LNCAP (cell line): Measurements from ENCODE around the gene SLC35A2.

Experiments
- TF ChIP-seq, protein P1 (sequence below): fragments of 450-650 bp; IDR thresholded peaks from 2 replicates; pipeline ENCODE4 v1.5.1; 2017; ENCODE audit warnings: mild to moderate bottlenecking

Gene SLC35A2

DNA sequence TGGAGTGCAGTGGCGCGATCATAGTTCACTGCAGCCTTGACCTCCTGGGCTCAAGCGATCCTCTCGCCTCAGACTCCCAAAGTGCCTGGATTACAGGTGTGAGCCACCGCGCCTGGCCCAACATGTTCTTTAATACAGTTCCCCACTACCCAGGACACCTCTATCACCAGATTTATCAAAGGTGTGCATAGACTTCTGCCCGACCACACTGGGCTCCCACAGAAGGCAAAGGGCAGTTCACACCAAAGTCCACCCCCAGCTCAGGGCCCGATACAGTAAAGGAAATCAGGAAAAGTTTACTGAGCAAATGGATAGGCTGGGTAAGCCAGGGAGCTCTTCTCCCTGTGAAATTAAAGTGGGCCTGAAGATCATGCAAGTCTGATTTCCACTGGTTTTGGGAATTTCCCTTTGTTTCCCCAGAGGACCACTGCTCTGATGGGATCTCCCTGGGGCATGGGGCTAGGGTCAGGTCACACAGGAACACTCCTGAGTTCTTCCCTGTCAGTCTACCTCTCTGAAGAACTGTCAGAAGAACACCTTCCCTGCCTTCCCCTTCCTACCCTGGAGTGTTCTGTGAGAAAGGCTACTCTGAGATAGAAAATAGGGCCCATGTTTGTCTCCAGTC, 25.1 kb upstream of the SLC35A2 start:
- TF ChIP-seq, protein P1, sequence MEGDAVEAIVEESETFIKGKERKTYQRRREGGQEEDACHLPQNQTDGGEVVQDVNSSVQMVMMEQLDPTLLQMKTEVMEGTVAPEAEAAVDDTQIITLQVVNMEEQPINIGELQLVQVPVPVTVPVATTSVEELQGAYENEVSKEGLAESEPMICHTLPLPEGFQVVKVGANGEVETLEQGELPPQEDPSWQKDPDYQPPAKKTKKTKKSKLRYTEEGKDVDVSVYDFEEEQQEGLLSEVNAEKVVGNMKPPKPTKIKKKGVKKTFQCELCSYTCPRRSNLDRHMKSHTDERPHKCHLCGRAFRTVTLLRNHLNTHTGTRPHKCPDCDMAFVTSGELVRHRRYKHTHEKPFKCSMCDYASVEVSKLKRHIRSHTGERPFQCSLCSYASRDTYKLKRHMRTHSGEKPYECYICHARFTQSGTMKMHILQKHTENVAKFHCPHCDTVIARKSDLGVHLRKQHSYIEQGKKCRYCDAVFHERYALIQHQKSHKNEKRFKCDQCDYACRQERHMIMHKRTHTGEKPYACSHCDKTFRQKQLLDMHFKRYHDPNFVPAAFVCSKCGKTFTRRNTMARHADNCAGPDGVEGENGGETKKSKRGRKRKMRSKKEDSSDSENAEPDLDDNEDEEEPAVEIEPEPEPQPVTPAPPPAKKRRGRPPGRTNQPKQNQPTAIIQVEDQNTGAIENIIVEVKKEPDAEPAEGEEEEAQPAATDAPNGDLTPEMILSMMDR, result no peak

DNA sequence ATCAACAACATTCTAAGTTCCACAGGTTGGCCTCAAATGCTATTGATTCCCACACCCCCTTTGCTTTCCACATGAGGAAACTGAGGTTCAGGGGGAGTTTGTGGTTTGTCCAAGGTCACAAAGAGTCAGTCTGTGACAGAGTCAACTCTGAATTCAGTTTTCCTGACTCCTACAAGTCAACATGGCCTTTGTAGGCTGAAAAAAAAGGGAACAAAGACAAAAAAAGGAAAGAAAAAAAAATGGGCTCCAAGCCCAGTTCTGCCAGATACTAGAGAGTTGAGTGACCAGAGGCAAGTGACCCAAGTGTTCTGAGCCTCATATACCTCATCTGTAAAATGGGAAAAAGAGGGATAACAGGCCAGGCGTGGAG, 23.8 kb upstream of the SLC35A2 start:
- TF ChIP-seq, protein P1, result no peak

DNA sequence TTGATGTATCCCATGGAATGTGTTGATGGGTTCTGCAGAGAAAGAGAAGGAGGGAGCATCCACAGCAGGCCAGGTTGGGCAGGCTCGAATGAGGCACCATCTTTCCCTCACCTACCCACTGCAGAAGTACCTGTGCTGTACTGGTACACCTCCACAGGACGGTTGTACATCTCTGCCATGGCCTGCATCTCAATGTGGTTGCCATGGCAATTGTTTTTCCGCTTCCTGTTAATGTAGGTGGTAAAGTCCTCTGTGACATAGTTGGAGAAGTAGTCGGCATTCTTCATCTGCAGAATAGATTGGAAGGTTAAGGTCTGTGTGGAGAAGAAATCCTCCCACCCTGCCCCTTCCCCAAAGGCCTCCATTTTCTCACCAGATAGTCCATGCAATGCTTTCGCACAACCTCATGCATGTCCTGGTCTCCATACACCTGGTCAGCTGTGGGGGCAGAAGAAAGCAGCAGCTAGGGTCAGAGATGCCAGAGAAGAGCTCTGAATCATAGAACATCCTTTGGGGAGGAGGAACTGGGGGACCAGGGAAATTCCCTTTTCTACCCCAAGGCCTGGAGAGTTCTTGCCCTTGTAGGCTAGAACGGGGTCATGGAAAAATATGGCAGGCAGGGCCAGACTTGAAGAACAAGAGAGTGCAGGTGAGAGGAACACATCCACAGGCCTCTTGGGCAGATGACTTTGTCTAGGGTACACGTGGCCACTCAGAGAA, 23.3 kb upstream of the SLC35A2 start:
- TF ChIP-seq, protein P1, result no peak

DNA sequence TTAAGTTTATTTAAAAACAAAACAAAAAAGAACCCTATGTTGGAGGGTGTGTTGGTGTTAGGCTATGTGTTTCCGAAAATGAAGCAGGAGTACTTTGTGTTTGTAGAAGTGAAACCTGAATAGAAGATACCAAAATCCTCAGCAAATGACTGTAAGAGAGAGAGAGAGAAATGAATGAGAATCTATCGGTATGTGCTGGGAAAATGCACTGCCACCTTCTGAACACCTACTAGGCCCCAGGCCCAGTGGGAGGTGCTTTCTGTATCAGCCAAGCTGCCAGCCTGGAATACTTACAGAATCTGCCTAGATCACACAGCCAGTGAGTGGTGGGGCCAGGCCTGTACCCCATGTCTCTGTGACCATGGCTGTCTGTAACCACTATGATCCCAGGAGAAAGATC, 22.3 kb upstream of the SLC35A2 start:
- TF ChIP-seq, protein P1, result no peak

DNA sequence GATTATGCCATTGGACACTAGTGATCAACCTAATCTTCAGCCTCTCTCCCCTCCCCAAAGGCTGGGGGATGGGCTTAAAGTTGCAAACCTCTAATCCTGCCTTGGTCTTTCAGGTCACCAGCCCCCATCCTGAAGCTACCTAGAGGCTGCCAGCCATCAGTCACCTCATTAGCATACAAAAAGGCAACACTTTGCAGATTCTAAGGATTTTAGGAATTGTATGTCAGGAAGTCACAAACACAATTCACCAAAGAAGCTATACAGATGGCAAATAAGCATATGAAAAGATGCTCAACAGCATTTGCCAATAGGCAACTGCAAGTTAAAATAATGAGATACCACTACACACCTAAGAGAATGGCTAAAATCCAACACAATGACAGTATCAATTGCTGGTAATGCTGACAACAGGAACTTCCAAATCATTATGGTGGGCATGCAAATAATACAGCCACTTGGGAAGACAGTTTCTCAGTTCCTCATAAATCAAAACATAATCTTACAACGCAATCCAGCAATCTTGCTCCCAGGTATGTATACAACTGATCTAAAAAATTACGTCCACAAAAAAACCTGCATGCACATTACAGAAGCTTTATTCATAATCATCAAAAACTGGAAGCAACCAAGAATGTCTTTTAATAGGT, 16.4 kb upstream of the SLC35A2 start:
- TF ChIP-seq, protein P1, result no peak

DNA sequence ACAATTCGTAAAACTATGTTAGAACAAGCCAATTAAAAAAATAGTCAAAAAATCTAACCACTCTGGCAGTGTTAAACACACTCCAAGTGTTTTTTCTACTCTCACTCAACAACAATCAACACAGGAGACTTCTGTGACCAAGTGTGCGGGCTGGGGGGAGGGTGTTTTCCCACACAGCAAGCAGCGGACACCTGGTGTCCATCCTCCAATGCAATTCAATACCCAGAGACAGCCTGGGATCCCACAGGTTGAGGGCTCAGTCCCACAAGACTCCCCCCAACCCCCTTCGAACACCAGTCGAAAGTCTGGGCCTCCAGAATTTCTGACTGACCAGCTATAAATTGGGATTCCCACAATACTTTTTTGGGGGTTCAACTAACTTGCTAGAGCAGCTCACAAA, 15.7 kb upstream of the SLC35A2 start:
- TF ChIP-seq, protein P1, result no peak

DNA sequence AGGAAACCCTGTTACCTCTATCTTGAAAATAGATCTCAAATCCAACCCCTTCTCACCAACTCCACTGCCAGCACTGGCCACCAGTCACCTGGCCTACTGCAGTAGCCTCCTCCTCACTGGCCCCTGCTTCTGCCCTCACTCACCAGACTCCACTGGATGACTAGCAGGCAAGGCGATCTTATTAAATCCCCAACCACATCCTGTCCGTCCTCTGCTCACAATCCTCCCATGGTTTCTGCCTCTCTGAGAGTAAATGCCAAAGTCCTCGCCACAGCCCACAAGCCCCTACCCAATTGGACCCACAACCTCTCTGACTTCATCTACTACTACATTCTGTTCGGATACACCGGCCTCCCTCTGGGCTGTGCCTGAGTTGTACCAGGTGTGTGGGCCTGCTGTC, 12.8 kb upstream of the SLC35A2 start:
- TF ChIP-seq, protein P1, result no peak
